Stimulated activated CD4-positive, alpha-beta T cell treated with anti-CD3 and anti-CD28 coated beads, Interleukin-4, amount 100 ng/mL, for 4 hours (primary cell): ENCODE measurements around the gene RNF115.
A peak's percentile ranks its signal among the peaks of the same experiment; 100 is the strongest.

Experiments used
- DNase-seq, 2 experiments: peaks; one replicate each; pipeline ENCODE4 v3.0.0-alpha.2; 2020

The RNF115 gene

DNA sequence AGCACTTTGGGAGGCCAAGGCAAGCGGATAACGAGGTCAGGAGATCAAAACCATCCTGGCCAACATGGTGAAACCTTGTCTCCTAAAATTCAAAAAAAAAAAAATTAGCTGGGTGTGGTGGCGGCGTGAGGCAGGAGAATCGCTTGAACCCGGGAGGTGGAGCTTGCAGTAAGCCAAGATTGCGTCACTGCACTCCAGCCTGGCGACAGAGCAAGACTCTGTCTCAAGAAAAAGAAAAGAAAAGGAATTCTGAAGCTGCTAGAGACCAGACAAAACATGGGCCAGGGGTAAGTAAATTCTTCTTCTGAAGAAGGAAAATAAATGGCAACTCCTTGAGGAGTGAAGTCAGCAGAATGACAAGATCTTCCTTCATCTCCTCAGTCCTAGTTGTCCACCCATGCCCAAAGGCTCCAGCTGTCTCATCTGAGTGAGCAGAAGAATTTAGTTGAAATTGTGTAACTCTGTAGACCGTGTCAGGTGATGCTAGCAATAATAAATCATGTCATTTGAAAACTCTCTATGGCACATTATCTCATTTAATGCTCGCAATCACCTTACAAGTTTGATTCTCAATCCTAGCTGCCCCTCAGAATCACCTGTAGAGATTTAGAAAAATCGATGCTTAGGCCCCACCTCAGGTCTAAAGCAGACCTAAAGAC, 131.0 kb downstream of the RNF115 start:
- DNase-seq, result no peak

DNA sequence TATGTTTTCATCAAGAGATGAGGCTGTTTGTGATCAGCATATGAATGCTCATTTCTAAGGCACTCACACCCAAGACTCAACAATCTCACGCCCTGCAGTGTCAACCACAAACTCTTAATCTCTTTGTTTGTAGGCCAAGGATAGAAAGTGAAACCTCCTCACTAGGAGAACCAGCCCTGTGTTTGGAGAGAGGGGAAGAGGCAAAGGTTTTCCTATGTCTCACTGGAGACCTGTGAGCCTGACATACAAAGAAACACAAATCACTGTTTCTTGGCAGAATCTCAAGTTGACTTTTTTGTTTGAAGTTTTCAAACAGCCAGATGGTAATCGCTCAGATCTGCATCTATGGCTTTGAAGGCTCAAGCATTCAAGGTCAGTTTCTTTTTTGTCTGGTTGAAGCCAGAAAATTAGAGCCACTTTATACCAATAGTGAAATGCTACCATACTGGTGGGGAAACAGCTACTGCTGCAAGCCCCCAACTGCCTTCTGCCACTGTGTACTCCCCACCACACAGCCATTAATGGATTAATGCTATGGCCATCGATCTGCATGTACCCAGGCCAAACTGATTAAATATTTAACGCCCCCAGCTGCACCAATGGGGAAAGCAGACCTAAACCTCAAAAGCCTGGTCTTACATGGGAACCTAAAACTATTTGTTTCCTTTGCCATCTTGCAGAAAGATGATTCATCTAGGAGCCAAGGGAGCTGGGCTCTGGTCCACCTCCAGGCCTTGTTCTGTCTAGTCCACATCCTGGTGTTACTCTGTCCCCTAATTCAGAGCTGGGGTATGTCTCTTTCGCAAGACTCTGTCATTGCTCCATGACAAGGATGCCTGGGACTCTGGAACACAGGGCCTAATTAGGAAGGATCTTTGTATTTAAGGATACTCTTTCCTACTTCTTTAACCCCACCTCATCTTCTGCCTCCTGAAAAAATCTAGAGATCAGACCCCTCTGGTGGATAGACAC, 133.0 kb downstream of the RNF115 start:
- peak in 1 of 2 experiments; percentile 18 for DNase-seq

DNA sequence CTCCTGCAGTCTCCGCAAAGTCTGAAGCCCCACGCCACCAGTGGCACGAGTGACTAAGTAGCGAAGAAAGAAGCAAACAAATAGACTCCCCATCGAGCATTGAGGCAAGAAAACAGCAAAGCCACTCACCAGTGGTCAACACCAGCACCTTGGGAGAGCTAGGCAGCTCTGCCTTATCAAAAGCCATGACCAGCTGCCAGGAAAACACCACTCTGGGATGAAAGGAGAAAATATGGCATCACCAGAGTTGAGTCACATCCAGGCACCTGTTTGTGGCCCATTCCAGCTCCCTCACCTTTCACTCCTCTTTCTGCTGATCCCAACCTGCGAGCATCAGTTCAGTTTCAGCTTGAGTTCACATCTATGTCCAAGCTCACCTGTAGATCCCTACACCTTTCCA, 134.0 kb downstream of the RNF115 start:
- no peak for DNase-seq

DNA sequence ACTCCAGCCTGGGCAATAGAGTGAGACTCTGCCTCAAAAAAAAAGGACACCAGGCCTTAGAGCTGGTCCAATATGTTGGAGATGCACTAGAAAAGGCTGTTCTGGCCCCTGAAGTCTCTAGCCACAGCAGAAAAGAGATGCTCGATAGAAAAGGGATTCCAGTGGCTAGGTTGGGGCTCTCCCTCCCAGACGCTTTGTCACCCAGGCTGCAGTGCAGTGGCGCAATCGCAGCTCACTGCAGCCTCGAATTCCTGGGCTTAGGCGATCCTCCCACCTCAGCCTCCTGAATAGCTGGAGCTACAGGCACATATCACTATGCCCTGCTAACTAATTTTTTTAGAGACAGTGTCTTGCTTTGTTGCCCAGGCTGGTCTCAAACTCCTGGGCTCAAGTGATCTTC, 135.0 kb downstream of the RNF115 start:
- no peak for DNase-seq
